HG03045 (cell line): Measurements from ENCODE around the gene C3orf70.
A peak's percentile ranks its signal among the peaks of the same experiment; 100 is the strongest.

ENCODE experiments used
- ATAC-seq: cut with Tn5 transposase; IDR thresholded peaks from one replicate; pipeline ENCODE4 v1.9.1; 2021; ENCODE audit warnings: mild to moderate bottlenecking, moderate library complexity; ENCODE audit not compliant: unreplicated experiment

The C3orf70 gene

GRCh38 chr3:185152410-185153170 lies at the start of gene C3orf70:
C3orf70 (minus strand) TSS chr3:185153060; CDS start chr3:185152823, 237 bp downstream.
- peak; percentile 56 for ATAC-seq

- no peak for ATAC-seq
Observed at GRCh38 chr3:185200639-185201038, 47.8 kb upstream of the C3orf70 start.

- ATAC-seq = no peak
Observed at GRCh38 chr3:185199671-185200070, 46.8 kb upstream of the C3orf70 start.

- no peak for ATAC-seq
Observed at GRCh38 chr3:185199206-185199605, 46.3 kb upstream of the C3orf70 start.

- no peak for ATAC-seq
Observed at GRCh38 chr3:185197068-185197467, 44.2 kb upstream of the C3orf70 start.

GRCh38 chr3:185195652-185196051 lies 42.8 kb upstream of the C3orf70 start:
- no peak for ATAC-seq

- no peak for ATAC-seq
Observed at GRCh38 chr3:185188816-185189215, 36.0 kb upstream of the C3orf70 start.

GRCh38 chr3:185187391-185187790 lies 34.5 kb upstream of the C3orf70 start:
- ATAC-seq = no peak

GRCh38 chr3:185176750-185177359 lies 24.0 kb upstream of the C3orf70 start:
- no peak for ATAC-seq

GRCh38 chr3:185175370-185175987 lies 22.6 kb upstream of the C3orf70 start:
- ATAC-seq = peak; percentile 66

- no peak for ATAC-seq
Observed at GRCh38 chr3:185172086-185173049, 19.5 kb upstream of the C3orf70 start.

GRCh38 chr3:185164428-185165217 lies 11.8 kb upstream of the C3orf70 start:
- ATAC-seq = no peak

GRCh38 chr3:185162634-185163033 lies 9.8 kb upstream of the C3orf70 start:
- no peak for ATAC-seq

GRCh38 chr3:185161761-185162160 lies 8.9 kb upstream of the C3orf70 start:
- ATAC-seq = no peak

GRCh38 chr3:185157347-185157746 lies 4.5 kb upstream of the C3orf70 start:
- ATAC-seq = no peak

- ATAC-seq = no peak
Observed at GRCh38 chr3:185155678-185156077, 2.8 kb upstream of the C3orf70 start.

- no peak for ATAC-seq
Observed at GRCh38 chr3:185153861-185154629, 1.2 kb upstream of the C3orf70 start.

GRCh38 chr3:185153171-185153771 lies 411 bp upstream of the C3orf70 start:
- peak; percentile 28 for ATAC-seq

- ATAC-seq = no peak
Observed at GRCh38 chr3:185151964-185152409, 873 bp downstream of the C3orf70 start.
